HepG2 (cell line): ENCODE data around the gene RPS25. TPM values are rescaled to one million over a fixed set of nuclear protein-coding genes. Genes with fewer than 3 reads are reported as not detected.

Experiments used
- ASH2L ChIP-seq: fragments of 300-600, 200-600 bp; sonication (generic); IDR thresholded peaks from 2 replicates; pipeline ENCODE4 v1.7.0; 2017; ENCODE audit warnings: low read depth, mild to moderate bottlenecking, moderate library complexity, mixed read lengths, low read length; ENCODE audit not compliant: insufficient read length
- CAMTA2 ChIP-seq: sonication (generic); formaldehyde crosslinking; IDR thresholded peaks from 2 replicates; pipeline ENCODE4 v1.4.0; 2020; ENCODE audit warnings: mild to moderate bottlenecking, missing genetic modification reagents, borderline replicate concordance
- CENPBD1 ChIP-seq: sonication (generic); formaldehyde crosslinking; IDR thresholded peaks from 2 replicates; pipeline ENCODE4 v1.8.0; 2022; ENCODE audit warnings: missing genetic modification reagents, low read depth, mild to moderate bottlenecking, borderline replicate concordance
- CTCF ChIP-seq: sonication (generic); formaldehyde crosslinking; IDR thresholded peaks from 2 replicates; pipeline ENCODE4 v1.5.0; 2020; ENCODE audit warnings: mild to moderate bottlenecking, missing genetic modification reagents, moderate library complexity
- DPF2 ChIP-seq: sonication (generic); formaldehyde crosslinking; IDR thresholded peaks from 2 replicates; pipeline ENCODE4 v1.4.0; 2020; ENCODE audit warnings: mild to moderate bottlenecking, low read depth, missing genetic modification reagents, borderline replicate concordance
- FOXO1 ChIP-seq: sonication (generic); formaldehyde crosslinking; IDR thresholded peaks from 2 replicates; pipeline ENCODE4 v1.4.0; 2020; ENCODE audit warnings: missing genetic modification reagents
- HCFC1 ChIP-seq: fragments of 150-350 bp; IDR thresholded peaks from 2 replicates; pipeline ENCODE4 v1.6.1; 2014; ENCODE audit warnings: low read depth, low read length
- HDAC1 ChIP-seq: sonication (generic); formaldehyde crosslinking; IDR thresholded peaks from 2 replicates; pipeline ENCODE4 v1.5.1; 2020; ENCODE audit warnings: mild to moderate bottlenecking, missing genetic modification reagents
- HOXA5 ChIP-seq: sonication (generic); formaldehyde crosslinking; IDR thresholded peaks from 2 replicates; pipeline ENCODE4 v1.4.0; 2020; ENCODE audit warnings: missing genetic modification reagents
- NFE2L1 ChIP-seq: sonication (generic); formaldehyde crosslinking; IDR thresholded peaks from 2 replicates; pipeline ENCODE4 v1.4.0; 2020; ENCODE audit warnings: missing genetic modification reagents, mild to moderate bottlenecking, borderline replicate concordance
- RBFOX2 ChIP-seq: fragments of 200-400 bp; formaldehyde crosslinking; IDR thresholded peaks from 2 replicates; pipeline ENCODE4 v1.6.1; 2017; ENCODE audit warnings: low read depth, mild to moderate bottlenecking, low read length
- ZBTB34 ChIP-seq: sonication (generic); formaldehyde crosslinking; IDR thresholded peaks from 2 replicates; pipeline ENCODE4 v1.8.0; 2022; ENCODE audit warnings: mild to moderate bottlenecking, missing genetic modification reagents
- ZNF20 ChIP-seq: sonication (generic); formaldehyde crosslinking; IDR thresholded peaks from 2 replicates; pipeline ENCODE4 v1.4.0; 2020; ENCODE audit warnings: mild to moderate bottlenecking, moderate library complexity, missing genetic modification reagents
- ZNF383 ChIP-seq: sonication (generic); formaldehyde crosslinking; IDR thresholded peaks from 2 replicates; pipeline ENCODE4 v1.4.0; 2020; ENCODE audit warnings: missing genetic modification reagents, mild to moderate bottlenecking, borderline replicate concordance
- polyA plus RNA-seq, 8 experiments: library from polyadenylated mRNA; depleted of rRNA in 3 of 8; stranded (reverse) in 7 of 8; unstranded in 1 of 8; fragments of >200 nt; fragmentation: Illumina TruSeq in 4 of 8; extraction: Trizol in 4 of 8; gene quantifications; 2 replicates each; pipeline versions ENCODE4 v1.2.1 to v1.2.3, GENCODE V29; 2011 to 2016; ENCODE audit warnings: low read depth in 4 of 8, missing spikeins in 1 of 8, mixed read lengths in 1 of 8; ENCODE audit not compliant: insufficient read depth in 1 of 8
- total RNA-seq, 5 experiments: library from RNA; depleted of rRNA; stranded (reverse); fragments of >200 nt; fragmentation: Illumina TruSeq; extraction: Trizol; gene quantifications; 2 replicates each; pipeline ENCODE4 v1.2.3, GENCODE V29; 2016; ENCODE audit warnings: low read depth in 1 of 5
- TF ChIP-seq, protein P1 (sequence below): sonication (generic); formaldehyde crosslinking; IDR thresholded peaks from 2 replicates; pipeline ENCODE4 v1.5.0; 2020; ENCODE audit warnings: mild to moderate bottlenecking, missing genetic modification reagents, borderline replicate concordance
- TF ChIP-seq, protein P2 (sequence below): sonication (generic); formaldehyde crosslinking; IDR thresholded peaks from 2 replicates; pipeline ENCODE4 v1.8.0; 2022; ENCODE audit warnings: missing genetic modification reagents, mild to moderate bottlenecking, inconsistent platforms, borderline replicate concordance
- TF ChIP-seq, protein P3 (sequence below): sonication (generic); formaldehyde crosslinking; IDR thresholded peaks from 2 replicates; pipeline ENCODE4 v1.4.0; 2020; ENCODE audit warnings: mild to moderate bottlenecking, missing genetic modification reagents
- TF ChIP-seq, protein P4 (sequence below): sonication (generic); formaldehyde crosslinking; IDR thresholded peaks from 2 replicates; pipeline ENCODE4 v1.8.0; 2022; ENCODE audit warnings: mild to moderate bottlenecking, missing genetic modification reagents, moderate library complexity

The RPS25 gene
- total and polyA plus RNA-seq, 2 of the 13 experiments (the other 11 are each of a cell fraction or from before 2014, with no cell fraction given): 839 to 1,415 TPM

DNA sequence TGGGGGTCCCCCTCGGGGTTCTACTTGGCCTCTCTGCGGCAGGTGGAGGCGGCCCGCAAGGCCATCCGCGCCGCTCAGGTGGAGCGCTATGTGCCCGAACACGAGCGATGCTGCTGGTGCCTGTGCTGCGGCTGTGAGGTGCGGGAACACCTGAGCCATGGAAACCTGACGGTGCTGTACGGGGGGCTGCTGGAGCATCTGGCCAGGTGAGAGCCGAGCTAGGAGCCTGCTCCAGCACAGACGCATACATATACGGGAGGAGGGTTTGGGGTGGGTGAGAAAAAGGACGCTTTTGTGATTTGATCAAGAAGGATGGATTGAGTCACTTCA, 19.8 kb downstream of the RPS25 start (continued):
- TF ChIP-seq, protein P1, sequence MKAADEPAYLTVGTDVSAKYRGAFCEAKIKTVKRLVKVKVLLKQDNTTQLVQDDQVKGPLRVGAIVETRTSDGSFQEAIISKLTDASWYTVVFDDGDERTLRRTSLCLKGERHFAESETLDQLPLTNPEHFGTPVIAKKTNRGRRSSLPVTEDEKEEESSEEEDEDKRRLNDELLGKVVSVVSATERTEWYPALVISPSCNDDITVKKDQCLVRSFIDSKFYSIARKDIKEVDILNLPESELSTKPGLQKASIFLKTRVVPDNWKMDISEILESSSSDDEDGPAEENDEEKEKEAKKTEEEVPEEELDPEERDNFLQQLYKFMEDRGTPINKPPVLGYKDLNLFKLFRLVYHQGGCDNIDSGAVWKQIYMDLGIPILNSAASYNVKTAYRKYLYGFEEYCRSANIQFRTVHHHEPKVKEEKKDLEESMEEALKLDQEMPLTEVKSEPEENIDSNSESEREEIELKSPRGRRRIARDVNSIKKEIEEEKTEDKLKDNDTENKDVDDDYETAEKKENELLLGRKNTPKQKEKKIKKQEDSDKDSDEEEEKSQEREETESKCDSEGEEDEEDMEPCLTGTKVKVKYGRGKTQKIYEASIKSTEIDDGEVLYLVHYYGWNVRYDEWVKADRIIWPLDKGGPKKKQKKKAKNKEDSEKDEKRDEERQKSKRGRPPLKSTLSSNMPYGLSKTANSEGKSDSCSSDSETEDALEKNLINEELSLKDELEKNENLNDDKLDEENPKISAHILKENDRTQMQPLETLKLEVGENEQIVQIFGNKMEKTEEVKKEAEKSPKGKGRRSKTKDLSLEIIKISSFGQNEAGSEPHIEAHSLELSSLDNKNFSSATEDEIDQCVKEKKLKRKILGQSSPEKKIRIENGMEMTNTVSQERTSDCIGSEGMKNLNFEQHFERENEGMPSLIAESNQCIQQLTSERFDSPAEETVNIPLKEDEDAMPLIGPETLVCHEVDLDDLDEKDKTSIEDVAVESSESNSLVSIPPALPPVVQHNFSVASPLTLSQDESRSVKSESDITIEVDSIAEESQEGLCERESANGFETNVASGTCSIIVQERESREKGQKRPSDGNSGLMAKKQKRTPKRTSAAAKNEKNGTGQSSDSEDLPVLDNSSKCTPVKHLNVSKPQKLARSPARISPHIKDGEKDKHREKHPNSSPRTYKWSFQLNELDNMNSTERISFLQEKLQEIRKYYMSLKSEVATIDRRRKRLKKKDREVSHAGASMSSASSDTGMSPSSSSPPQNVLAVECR: peak; percentile 7; the same call in 1 of the 2 replicates
- TF ChIP-seq HDAC1 (CRISPR knock-in tag) (peak; percentile 40; the same call in 1 of the 2 replicates), ASH2L (peak; percentile 18), ZNF20 (CRISPR knock-in tag) (no peak), ZBTB34 (CRISPR knock-in tag) (no peak), DPF2 (CRISPR knock-in tag) (0 out of 2 replicates have a peak, but pooled peaks have one; percentile 30), ZNF383 (CRISPR knock-in tag) (0 out of 2 replicates have a peak, but pooled peaks have one; percentile 58), FOXO1 (CRISPR knock-in tag) (no peak), NFE2L1 (CRISPR knock-in tag) (no peak), RBFOX2 (peak; percentile 21), CENPBD1 (CRISPR knock-in tag) (no peak), HCFC1 (no peak), CTCF (CRISPR knock-in tag) (no peak), CAMTA2 (CRISPR knock-in tag) (0 out of 2 replicates have a peak, but pooled peaks have one; percentile 13), HOXA5 (CRISPR knock-in tag) (peak; percentile 9; the same call in 1 of the 2 replicates)
- TF ChIP-seq, protein P2, sequence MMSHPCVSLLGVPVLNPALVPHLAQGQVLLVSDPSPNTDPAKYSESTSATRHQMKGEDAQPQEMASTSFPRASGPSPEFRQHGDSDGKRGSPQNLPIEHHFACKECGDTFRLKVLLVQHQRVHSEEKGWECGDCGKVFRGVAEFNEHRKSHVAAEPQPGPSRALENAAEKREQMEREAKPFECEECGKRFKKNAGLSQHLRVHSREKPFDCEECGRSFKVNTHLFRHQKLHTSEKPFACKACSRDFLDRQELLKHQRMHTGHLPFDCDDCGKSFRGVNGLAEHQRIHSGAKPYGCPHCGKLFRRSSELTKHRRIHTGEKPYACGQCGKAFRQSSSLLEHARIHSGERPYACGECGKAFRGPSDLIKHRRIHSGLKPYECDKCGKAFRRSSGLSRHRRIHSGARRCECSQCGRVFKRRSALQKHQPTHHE: 0 out of 2 replicates have a peak, but pooled peaks have one; percentile 33
- TF ChIP-seq, protein P3, sequence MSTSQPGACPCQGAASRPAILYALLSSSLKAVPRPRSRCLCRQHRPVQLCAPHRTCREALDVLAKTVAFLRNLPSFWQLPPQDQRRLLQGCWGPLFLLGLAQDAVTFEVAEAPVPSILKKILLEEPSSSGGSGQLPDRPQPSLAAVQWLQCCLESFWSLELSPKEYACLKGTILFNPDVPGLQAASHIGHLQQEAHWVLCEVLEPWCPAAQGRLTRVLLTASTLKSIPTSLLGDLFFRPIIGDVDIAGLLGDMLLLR: peak; percentile 41; the same call in 1 of the 2 replicates
- TF ChIP-seq, protein P4, sequence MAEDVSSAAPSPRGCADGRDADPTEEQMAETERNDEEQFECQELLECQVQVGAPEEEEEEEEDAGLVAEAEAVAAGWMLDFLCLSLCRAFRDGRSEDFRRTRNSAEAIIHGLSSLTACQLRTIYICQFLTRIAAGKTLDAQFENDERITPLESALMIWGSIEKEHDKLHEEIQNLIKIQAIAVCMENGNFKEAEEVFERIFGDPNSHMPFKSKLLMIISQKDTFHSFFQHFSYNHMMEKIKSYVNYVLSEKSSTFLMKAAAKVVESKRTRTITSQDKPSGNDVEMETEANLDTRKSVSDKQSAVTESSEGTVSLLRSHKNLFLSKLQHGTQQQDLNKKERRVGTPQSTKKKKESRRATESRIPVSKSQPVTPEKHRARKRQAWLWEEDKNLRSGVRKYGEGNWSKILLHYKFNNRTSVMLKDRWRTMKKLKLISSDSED (CRISPR knock-in tag): 0 out of 2 replicates have a peak, but pooled peaks have one; percentile 51
